BLaER1 treated with 17β-estradiol and CSF1 and Interleukin-3, amounts not matched to agents 10 nM and 100 nM (cell line): ENCODE measurements around the gene DLL1.
A peak's percentile ranks its signal among the peaks of the same experiment; 100 is the strongest.

Experiments
- H3K27ac ChIP-seq, 11 experiments: shearing (Covaris generic); formaldehyde crosslinking; 2 replicates each; pipeline ENCODE4 v1.8.1; 2022
- H3K27me3 ChIP-seq, 11 experiments: shearing (Covaris generic); formaldehyde crosslinking; 2 replicates each; pipeline ENCODE4 v1.8.1; 2022
- H3K36me3 ChIP-seq, 11 experiments: shearing (Covaris generic); formaldehyde crosslinking; 2 replicates each; pipeline ENCODE4 v1.8.1; 2022
- H3K4me1 ChIP-seq, 10 experiments: shearing (Covaris generic); formaldehyde crosslinking; 2 replicates each; pipeline ENCODE4 v1.8.1; 2022
- H3K4me2 ChIP-seq, 11 experiments: shearing (Covaris generic); formaldehyde crosslinking; 2 replicates each; pipeline ENCODE4 v1.8.1; 2022
- H3K4me3 ChIP-seq, 10 experiments: shearing (Covaris generic); formaldehyde crosslinking; 2 replicates each; pipeline ENCODE4 v1.8.1; 2022
- H3K9ac ChIP-seq, 11 experiments: shearing (Covaris generic); formaldehyde crosslinking; 2 replicates each; pipeline ENCODE4 v1.8.1; 2022
- H3K9me3 ChIP-seq, 11 experiments: shearing (Covaris generic); formaldehyde crosslinking; replicated peaks in 1 of 11; 2 replicates each; pipeline ENCODE4 v1.8.1; 2022
- H4K20me1 ChIP-seq, 11 experiments: shearing (Covaris generic); formaldehyde crosslinking; 2 replicates each; pipeline ENCODE4 v1.8.1; 2022
- Cebpa-rat ChIP-seq, 11 experiments: shearing (Covaris generic); IDR thresholded peaks; 2 replicates each; pipeline ENCODE4 v1.8.1; 2022

Gene DLL1

DNA sequence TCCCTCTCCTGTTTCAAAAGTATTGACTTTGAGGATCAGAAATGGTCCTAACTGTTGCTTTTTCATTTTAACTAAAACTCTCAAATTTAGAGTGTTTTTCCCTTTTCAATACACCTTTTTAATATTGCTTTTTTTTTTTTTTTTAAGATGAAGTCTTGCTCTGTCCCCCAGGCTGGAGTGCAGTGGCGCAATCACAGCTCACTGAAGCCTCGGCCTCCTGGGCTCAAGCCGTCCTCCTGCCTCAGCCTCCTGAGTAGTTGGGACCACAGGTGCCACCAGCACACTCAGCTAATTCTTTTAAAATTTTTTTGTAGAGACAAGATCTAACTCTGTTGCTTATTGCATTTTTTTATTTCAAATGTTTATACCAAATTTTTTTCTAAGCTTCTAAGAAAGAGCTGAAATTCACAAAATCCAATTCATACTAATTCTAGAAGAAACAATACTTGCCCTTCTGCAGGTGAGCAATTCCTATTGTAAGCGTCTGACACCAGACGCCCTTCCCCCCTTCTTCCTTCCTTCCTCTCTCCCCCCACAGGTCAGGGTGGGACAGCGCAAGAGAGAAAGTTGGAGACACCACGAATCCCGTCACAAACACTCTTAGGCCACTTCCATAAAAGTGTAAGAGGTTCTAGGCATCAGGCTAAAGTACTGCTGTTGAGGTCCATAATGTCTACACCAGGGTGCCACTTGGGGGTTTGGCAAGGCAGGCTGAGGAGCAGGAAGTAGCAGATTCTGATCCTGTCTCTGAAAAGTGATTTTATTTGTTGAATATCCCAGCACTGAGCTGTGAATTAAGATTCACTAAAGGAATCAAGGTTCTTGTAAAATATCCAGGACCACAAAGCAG, 12.8 kb downstream of the DLL1 start:
- Histone ChIP-seq H3K27ac (peak overlapping the region in 3 of 11 experiments; percentile 30 to 50 (median 40); a peak in 4 of 22 replicates), H3K36me3 (peaks cover 0 to 11% (median 0%) of the 10 kb centered on the region in 11 experiments; a peak in 3 of 22 replicates), H4K20me1 (peaks cover 1 to 24% (median 8%) of the 10 kb centered on the region in 11 experiments; a peak in 15 of 22 replicates), H3K4me2 (peak overlapping the region; percentile 66 to 83 (median 78)), H3K27me3 (peaks cover 26 to 59% (median 41%) of the 10 kb centered on the region in 11 experiments; a peak in 21 of 22 replicates), H3K4me3 (no peak overlapping the region; a peak in 1 of 20 replicates), H3K9ac (no peak overlapping the region; a peak in 2 of 22 replicates), H3K4me1 (peaks cover 18 to 53% (median 47%) of the 10 kb centered on the region in 10 experiments), H3K9me3 (no peaks in the 10 kb centered on the region; a peak in 1 of 22 replicates)
- no peak for TF ChIP-seq Cebpa-rat (IDR thresholded peaks at IDR 0.05)

DNA sequence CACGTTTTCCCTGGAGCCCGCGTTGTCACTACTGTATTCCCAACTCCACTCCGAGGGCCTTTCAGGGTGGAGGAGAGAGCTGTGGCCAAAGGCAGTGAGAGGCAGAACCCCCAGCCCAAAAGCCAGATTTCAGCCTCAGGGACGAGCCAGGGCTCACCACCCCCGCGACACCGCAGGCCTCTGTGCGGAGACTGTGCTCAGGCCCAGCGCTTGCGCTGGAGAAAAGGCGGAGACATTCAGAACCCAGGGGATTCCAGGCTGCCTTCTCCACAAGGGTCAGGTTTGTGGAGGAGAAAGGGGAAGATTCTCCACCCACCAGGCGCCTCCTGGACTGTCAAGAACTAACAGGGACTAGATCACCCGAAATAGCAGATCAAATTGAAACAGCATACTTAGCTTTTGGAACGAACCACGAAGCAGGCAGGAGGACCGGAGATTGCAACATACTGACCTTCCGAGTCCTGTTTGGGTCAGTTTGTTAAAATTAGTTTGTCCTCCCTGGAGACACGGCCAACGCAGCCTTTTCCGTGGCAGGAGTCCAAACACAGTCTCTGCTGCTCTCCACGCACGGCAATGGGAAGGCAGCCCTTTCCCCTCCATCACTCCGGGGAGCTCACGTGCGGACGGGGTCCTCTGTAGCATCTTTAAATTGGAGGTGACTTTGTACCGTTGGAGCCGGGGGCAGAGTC, 14.4 kb downstream of the DLL1 start:
- Histone ChIP-seq H3K27me3 (peaks cover 28 to 63% (median 48%) of the 10 kb centered on the region in 11 experiments), H3K27ac (no peak overlapping the region), H3K4me3 (no peak overlapping the region), H3K9ac (no peak overlapping the region), H4K20me1 (peaks cover 0 to 34% (median 19%) of the 10 kb centered on the region in 11 experiments; a peak in 15 of 22 replicates), H3K4me2 (peak overlapping the region in 8 of 11 experiments; percentile 32 to 83 (median 76); a peak in 13 of 22 replicates), H3K4me1 (peaks cover 30 to 66% (median 62%) of the 10 kb centered on the region in 10 experiments), H3K36me3 (no peaks in the 10 kb centered on the region), H3K9me3 (no peaks in the 10 kb centered on the region; a peak in 1 of 22 replicates)
- TF ChIP-seq Cebpa-rat (IDR thresholded peaks at IDR 0.05), result no peak; a peak in 1 of 22 replicates

DNA sequence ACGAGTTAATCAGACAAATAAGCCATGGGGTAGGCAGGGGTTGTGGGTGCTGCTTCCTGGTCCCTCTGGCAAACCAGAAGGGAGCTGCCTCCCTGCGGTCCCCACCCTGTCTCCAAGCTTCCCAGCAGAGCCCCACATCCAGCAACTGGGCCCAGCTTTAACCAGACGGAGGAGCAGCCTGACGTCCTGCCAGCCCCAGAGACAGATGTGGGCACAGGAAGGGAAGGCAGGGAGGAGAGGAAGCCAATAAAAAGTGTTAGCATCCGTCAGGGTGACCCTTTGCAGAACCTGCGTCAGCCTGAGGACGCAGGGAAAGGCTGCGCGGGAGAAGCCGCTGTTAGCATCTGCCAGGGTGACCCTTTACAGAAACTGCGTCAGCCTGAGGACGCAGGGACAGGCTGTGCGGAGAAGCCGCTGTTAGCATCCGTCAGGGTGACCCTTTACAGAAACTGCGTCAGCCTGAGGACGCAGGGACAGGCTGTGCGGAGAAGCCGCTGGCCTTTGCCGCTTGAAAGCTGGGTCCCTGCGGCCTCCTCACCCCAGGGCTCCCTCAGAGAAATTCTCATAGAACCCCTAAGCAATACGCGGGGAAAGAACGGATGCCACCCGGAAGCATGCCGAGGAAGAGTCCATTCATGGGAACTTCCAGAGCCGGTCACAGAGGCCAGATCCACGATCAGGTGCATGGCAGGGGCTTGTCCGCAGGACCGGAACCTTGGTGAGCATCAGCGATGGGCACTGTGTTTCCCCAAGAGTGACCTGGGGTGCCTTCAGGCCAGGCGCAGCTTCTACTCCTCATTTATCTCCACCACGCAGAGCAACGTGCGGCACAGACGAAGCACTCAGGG, 15.9 kb downstream of the DLL1 start:
- H4K20me1 ChIP-seq, result peaks cover 0 to 34% (median 19%) of the 10 kb centered on the region in 11 experiments; a peak in 15 of 22 replicates
- H3K36me3 ChIP-seq, result no peaks in the 10 kb centered on the region
- peaks cover 20 to 62% (median 40%) of the 10 kb centered on the region in 11 experiments for H3K27me3 ChIP-seq
- no peak overlapping the region for H3K4me3 ChIP-seq
- no peak overlapping the region for H3K9ac ChIP-seq
- no peaks in the 10 kb centered on the region; a peak in 1 of 22 replicates for H3K9me3 ChIP-seq
- H3K4me1 ChIP-seq, result peaks cover 41 to 73% (median 68%) of the 10 kb centered on the region in 10 experiments
- no peak overlapping the region for H3K27ac ChIP-seq
- no peak for TF ChIP-seq Cebpa-rat (IDR thresholded peaks at IDR 0.05)
- H3K4me2 ChIP-seq, result no peak overlapping the region

DNA sequence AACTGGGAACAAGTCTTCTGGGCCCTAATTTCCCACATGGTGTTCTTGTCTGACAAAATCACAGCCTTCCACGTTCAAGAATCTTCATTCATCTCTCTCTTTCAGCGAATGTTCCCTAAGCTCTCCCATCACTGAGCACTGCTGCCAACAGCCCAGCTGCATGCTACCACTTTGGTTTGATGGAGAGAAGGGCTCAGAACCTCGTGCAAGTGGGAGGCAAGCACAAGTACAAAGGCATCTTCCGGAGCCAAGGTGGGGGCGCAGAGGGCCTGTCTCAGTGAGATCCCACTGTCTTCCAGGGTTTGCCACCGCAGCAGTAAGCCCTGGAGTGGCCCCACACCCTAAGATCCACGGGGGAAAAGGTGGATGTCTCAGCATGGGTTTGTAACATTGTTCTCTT, 17.2 kb downstream of the DLL1 start:
- Histone ChIP-seq H3K4me2 (no peak overlapping the region), H3K36me3 (no peaks in the 10 kb centered on the region), H4K20me1 (peaks cover 0 to 34% (median 19%) of the 10 kb centered on the region in 11 experiments; a peak in 15 of 22 replicates), H3K4me3 (no peak overlapping the region), H3K4me1 (peaks cover 39 to 69% (median 63%) of the 10 kb centered on the region in 10 experiments), H3K9ac (no peak overlapping the region), H3K9me3 (no peaks in the 10 kb centered on the region; a peak in 1 of 22 replicates), H3K27ac (no peak overlapping the region), H3K27me3 (peaks cover 22 to 64% (median 44%) of the 10 kb centered on the region in 11 experiments)
- TF ChIP-seq Cebpa-rat (IDR thresholded peaks at IDR 0.05), result no peak

DNA sequence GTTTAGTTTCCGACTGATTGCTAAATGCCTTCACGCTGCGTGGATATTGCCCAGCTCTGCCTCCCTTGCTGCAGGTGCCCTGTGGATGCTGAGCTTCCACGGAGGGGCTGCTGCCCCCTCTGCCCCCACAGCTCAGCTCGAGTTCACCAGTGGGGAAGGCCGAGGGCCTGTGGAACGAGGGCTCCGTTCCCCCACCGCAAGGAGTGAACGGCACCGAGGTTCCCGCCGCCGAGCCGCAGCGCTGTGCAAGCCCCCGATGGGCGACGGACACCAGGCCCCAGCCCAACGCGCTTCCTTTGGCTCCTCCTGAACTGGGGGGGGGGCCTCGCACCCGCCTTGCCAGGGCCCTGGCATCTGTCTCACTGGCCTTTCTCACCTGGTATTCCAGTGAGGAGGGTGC, 17.7 kb downstream of the DLL1 start:
- TF ChIP-seq Cebpa-rat (IDR thresholded peaks at IDR 0.05), result no peak
- no peak overlapping the region for H3K4me3 ChIP-seq
- no peak overlapping the region for H3K27ac ChIP-seq
- peaks cover 0 to 34% (median 19%) of the 10 kb centered on the region in 11 experiments; a peak in 15 of 22 replicates for H4K20me1 ChIP-seq
- no peaks in the 10 kb centered on the region; a peak in 1 of 22 replicates for H3K9me3 ChIP-seq
- peaks cover 25 to 68% (median 47%) of the 10 kb centered on the region in 11 experiments for H3K27me3 ChIP-seq
- H3K9ac ChIP-seq, result no peak overlapping the region
- H3K4me2 ChIP-seq, result peak overlapping the region in 4 of 11 experiments; percentile 76 to 94 (median 91); a peak in 4 of 22 replicates
- no peaks in the 10 kb centered on the region for H3K36me3 ChIP-seq
- peaks cover 34 to 66% (median 58%) of the 10 kb centered on the region in 10 experiments for H3K4me1 ChIP-seq

DNA sequence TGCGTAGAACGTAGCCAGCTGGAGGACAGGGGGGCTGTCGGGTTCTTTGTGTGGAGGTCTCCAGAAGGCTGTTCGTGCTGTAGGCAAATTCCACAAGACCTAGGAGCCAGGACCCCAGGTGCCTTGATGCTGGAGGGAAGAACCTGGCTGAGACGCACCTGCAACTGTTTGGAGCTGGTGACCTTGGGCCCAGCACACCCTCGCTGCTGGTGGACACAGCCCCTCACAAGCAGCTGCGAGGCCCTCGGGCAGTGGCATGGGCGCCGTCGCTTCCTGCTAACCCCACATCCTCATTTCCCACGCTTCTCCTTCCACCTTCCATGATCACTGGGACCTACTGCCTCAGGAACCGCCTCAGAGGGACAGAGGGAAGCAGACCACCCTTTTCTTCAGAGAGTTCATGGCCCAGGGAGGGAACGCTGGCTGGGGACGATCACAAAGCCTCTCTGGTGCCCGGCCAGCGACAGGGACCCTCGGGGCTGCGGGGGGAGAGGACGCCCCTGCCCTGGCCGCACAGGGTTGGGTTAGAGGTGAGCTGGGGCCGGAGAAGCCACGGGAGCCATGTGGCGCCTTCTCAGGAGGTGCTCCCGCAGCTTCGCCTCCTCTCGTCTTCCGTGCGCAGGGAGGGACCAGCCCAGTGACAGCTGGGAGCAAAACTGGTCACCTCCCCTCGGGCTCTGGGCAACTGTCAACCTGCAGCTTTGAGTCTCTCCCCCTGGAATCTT, 18.4 kb downstream of the DLL1 start:
- Histone ChIP-seq H3K9ac (peak overlapping the region in 6 of 11 experiments; percentile 21 to 59 (median 40); a peak in 11 of 22 replicates), H3K4me3 (peak overlapping the region; percentile 25 to 63 (median 46); a peak in 19 of 20 replicates), H3K4me2 (peak overlapping the region; percentile 76 to 95 (median 91)), H4K20me1 (peaks cover 0 to 34% (median 19%) of the 10 kb centered on the region in 11 experiments; a peak in 15 of 22 replicates), H3K27me3 (peaks cover 25 to 71% (median 47%) of the 10 kb centered on the region in 11 experiments), H3K4me1 (peaks cover 29 to 59% (median 51%) of the 10 kb centered on the region in 10 experiments), H3K9me3 (no peaks in the 10 kb centered on the region; a peak in 1 of 22 replicates), H3K36me3 (no peaks in the 10 kb centered on the region), H3K27ac (peak overlapping the region in 8 of 11 experiments; percentile 20 to 48 (median 38); a peak in 9 of 22 replicates)
- TF ChIP-seq Cebpa-rat (IDR thresholded peaks at IDR 0.05), result no peak

DNA sequence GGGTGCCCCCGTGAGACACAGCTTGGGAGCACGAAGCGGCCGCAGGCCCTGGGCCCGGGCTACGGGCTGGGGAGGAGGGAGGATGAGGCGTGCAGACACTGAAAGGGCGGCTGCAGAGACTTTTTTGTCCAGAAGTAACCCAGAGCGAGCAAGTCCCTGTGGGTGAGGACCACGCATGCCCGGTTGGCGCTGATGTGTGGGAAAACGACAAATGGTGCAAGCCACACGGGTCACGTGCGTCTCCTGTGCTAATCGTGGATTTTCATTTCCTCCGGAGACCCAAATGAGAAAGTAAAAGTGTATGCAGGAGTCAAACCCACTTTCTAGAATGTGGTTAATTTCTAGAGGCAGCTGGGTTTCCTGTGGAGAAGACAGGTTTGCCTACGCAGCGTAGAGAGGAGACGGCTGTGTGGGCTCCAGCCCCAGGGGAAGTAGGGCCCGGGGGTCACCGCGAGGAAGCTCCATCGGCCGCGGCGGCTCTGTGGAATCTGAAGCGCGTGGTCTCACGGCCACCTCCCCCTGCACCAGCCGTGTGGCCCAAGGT, 19.0 kb downstream of the DLL1 start:
- H3K27ac ChIP-seq, result peak overlapping the region in 9 of 11 experiments; percentile 22 to 72 (median 58); a peak in 14 of 22 replicates
- H3K4me1 ChIP-seq, result peaks cover 29 to 53% (median 45%) of the 10 kb centered on the region in 10 experiments
- H3K36me3 ChIP-seq, result no peaks in the 10 kb centered on the region
- H3K9me3 ChIP-seq, result no peaks in the 10 kb centered on the region; a peak in 1 of 22 replicates
- peaks cover 0 to 34% (median 19%) of the 10 kb centered on the region in 11 experiments; a peak in 15 of 22 replicates for H4K20me1 ChIP-seq
- H3K4me3 ChIP-seq, result peak overlapping the region; percentile 25 to 63 (median 46)
- peaks cover 25 to 70% (median 47%) of the 10 kb centered on the region in 11 experiments for H3K27me3 ChIP-seq
- peak in 5 of 11 experiments; percentile 12 to 74 (median 68); a peak in 5 of 22 replicates for TF ChIP-seq Cebpa-rat (IDR thresholded peaks at IDR 0.05)
- peak overlapping the region in 8 of 11 experiments; percentile 26 to 63 (median 52); a peak in 14 of 22 replicates for H3K9ac ChIP-seq
- H3K4me2 ChIP-seq, result peak overlapping the region; percentile 76 to 95 (median 91)
